B cell (primary cell): ENCODE data around the gene BTF3.
"Not testable (repeated sequence)": the region's sequence is repeated elsewhere in the genome, so short reads cannot be mapped to it uniquely, and the experiment has no call there.

Source experiments
- CTCF ChIP-seq: fragments of 200-600 bp; IDR thresholded peaks from one replicate; pipeline ENCODE4 v1.8.0; 2022; ENCODE audit warnings: antibody characterized with exemption, mild to moderate bottlenecking
- EZH2 ChIP-seq: IDR thresholded peaks from 2 replicates; pipeline ENCODE4 v1.6.1; 2012; ENCODE audit warnings: borderline replicate concordance, low read depth, mild to moderate bottlenecking, moderate library complexity, low read length; ENCODE audit not compliant: insufficient read depth, poor library complexity, severe bottlenecking

GRCh38 chr5:73487257-73487656, 11.0 kb upstream of the BTF3 start:
- not testable (repeated sequence) for TF ChIP-seq CTCF, EZH2
